Parathyroid adenoma (tissue), 2 donors: Measurements from ENCODE around the gene SGMS2.

Experiments used
- H2AFZ ChIP-seq: fragments of 300-600 bp; sonication (generic); one replicate; pipeline ENCODE4 v1.7.0; 2017; ENCODE audit warnings: antibody characterized with exemption, mild to moderate bottlenecking
- H3K27ac ChIP-seq: fragments of 300-600 bp; sonication (generic); one replicate; pipeline ENCODE4 v1.7.0; 2017
- H3K27me3 ChIP-seq: fragments of 300-600 bp; sonication (generic); one replicate; pipeline ENCODE4 v1.7.0; 2017; ENCODE audit warnings: low read length; ENCODE audit not compliant: control insufficient read depth, insufficient read depth
- H3K36me3 ChIP-seq: fragments of 300-600 bp; sonication (generic); one replicate; pipeline ENCODE4 v1.7.0; 2017; ENCODE audit warnings: low read length; ENCODE audit not compliant: control insufficient read depth, insufficient read depth
- H3K4me1 ChIP-seq: fragments of 300-600 bp; sonication (generic); one replicate; pipeline ENCODE4 v1.7.0; 2017; ENCODE audit warnings: control low read depth
- H3K4me2 ChIP-seq: fragments of 300-600 bp; sonication (generic); one replicate; pipeline ENCODE4 v1.7.0; 2017; ENCODE audit warnings: low read length
- H3K4me3 ChIP-seq: fragments of 300-600 bp; sonication (generic); one replicate; pipeline ENCODE4 v1.7.0; 2017; ENCODE audit warnings: low read depth, low read length
- H3K79me2 ChIP-seq: fragments of 300-600 bp; sonication (generic); one replicate; pipeline ENCODE4 v1.7.0; 2017; ENCODE audit warnings: control low read depth
- H3K9ac ChIP-seq: fragments of 300-600 bp; sonication (generic); one replicate; pipeline ENCODE4 v1.7.0; 2017; ENCODE audit warnings: mild to moderate bottlenecking
- H3K9me3 ChIP-seq: fragments of 300-600 bp; sonication (generic); one replicate; pipeline ENCODE4 v1.7.0; 2017; ENCODE audit warnings: low read length; ENCODE audit not compliant: control insufficient read depth
- CTCF ChIP-seq: fragments of 300-600 bp; sonication (generic); IDR thresholded peaks from one replicate; pipeline ENCODE4 v1.7.0; 2017; ENCODE audit warnings: antibody characterized with exemption, mild to moderate bottlenecking
- donor health status: primary hyperparathyroidism.

Gene SGMS2

GRCh38 chr4:107913283-107913899 lies 88.7 kb downstream of the SGMS2 start:
- peak; percentile 60 for TF ChIP-seq CTCF
- H3K4me3 ChIP-seq: no peak overlapping the region
- H3K27me3 ChIP-seq: no peaks in the 10 kb centered on the region
- H3K4me1 ChIP-seq: no peaks in the 10 kb centered on the region
- no peaks in the 10 kb centered on the region for H3K79me2 ChIP-seq
- H3K27ac ChIP-seq: no peak overlapping the region
- no peak overlapping the region for H3K9ac ChIP-seq
- no peaks in the 10 kb centered on the region for H3K9me3 ChIP-seq
- H3K4me2 ChIP-seq: no peak overlapping the region
- H3K36me3 ChIP-seq: no peaks in the 10 kb centered on the region
- no peak overlapping the region for H2AFZ ChIP-seq

GRCh38 chr4:107915220-107915619 lies 90.5 kb downstream of the SGMS2 start:
- H3K27me3 ChIP-seq: no peaks in the 10 kb centered on the region
- no peaks in the 10 kb centered on the region for H3K9me3 ChIP-seq
- H2AFZ ChIP-seq: no peak overlapping the region
- H3K9ac ChIP-seq: no peak overlapping the region
- no peak overlapping the region for H3K4me3 ChIP-seq
- H3K36me3 ChIP-seq: no peaks in the 10 kb centered on the region
- H3K79me2 ChIP-seq: no peaks in the 10 kb centered on the region
- TF ChIP-seq CTCF: no peak
- H3K4me2 ChIP-seq: no peak overlapping the region
- H3K4me1 ChIP-seq: no peaks in the 10 kb centered on the region
- no peak overlapping the region for H3K27ac ChIP-seq

- Histone ChIP-seq H3K4me2 (no peak overlapping the region), H3K79me2 (no peaks in the 10 kb centered on the region), H3K9ac (no peak overlapping the region), H3K27me3 (no peaks in the 10 kb centered on the region), H3K4me1 (no peaks in the 10 kb centered on the region), H3K27ac (no peak overlapping the region), H3K36me3 (no peaks in the 10 kb centered on the region), H3K9me3 (no peaks in the 10 kb centered on the region), H2AFZ (no peak overlapping the region), H3K4me3 (no peak overlapping the region)
- TF ChIP-seq CTCF: no peak
Observed at GRCh38 chr4:107916623-107917022, 91.9 kb downstream of the SGMS2 start.

- Histone ChIP-seq H2AFZ (no peak overlapping the region), H3K9me3 (no peaks in the 10 kb centered on the region), H3K4me1 (no peaks in the 10 kb centered on the region), H3K4me2 (no peak overlapping the region), H3K79me2 (no peaks in the 10 kb centered on the region), H3K36me3 (no peaks in the 10 kb centered on the region), H3K27me3 (no peaks in the 10 kb centered on the region), H3K4me3 (no peak overlapping the region), H3K9ac (no peak overlapping the region), H3K27ac (no peak overlapping the region)
- TF ChIP-seq CTCF: no peak
Observed at GRCh38 chr4:107917500-107917899, 92.8 kb downstream of the SGMS2 start.
